ENCODE results near the gene ZC3H13.

Gene ZC3H13

DNA sequence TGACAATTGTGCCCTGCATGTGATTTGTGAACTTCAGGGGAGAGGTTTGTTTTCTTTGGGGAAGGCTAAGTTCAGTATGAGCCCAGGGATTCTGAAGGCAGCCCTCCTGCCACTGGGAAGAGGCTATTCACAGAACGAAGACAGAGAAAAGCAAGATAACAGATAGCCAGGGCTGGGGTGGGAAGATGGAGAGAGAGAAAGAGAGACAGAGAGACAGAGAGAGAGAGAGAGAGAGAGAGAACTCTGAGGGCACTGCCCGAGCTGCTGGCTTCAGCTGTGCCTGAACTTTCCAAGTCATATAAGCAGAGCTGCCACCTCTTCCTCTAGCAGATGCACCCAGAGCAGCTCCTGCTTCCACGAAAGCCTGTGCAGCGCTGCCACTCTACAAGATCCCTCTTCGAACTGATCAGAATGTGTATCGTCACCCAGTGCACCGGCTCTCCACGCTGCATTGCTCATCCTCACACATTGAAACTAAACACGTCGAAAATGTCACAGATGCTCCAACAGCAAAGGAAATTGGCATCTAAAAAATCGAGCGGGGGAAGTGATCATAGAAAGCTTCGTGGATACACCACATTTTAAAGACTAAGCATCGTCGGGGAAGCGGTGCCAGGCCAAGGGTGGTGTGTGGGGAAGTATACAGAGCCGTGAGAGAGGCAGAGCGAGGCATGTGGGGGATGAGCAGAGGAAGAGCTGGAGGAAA is 119.2 kb downstream of the ZC3H13 start:
- DNase-seq (ENCODE audit: low spot score): no peak
- H3K4me3 ChIP-seq: no peak overlapping the region
- H3K27ac ChIP-seq: no peak overlapping the region
- TF ChIP-seq CTCF (IDR thresholded peaks at IDR 0.05): no peak

DNA sequence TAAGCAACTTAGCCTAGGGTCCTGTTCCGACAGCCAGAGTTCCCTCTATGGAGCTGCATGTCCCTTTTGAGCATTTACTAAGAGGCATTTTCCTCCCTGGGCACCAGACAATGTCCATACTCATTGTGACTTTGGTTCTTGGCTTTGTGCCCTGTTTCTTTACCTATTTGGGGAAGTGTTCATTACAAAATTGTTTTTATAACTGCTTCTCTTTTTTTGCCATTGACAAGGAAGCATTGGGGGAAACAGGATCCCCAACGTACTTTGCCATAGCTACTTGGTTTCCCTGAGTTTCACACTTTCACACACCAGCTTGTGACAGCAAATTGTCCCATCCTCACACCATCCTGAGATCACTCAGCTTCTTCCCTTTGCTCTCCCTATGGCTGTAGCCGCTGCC is 119.9 kb downstream of the ZC3H13 start:
- Histone ChIP-seq H3K27ac (no peak overlapping the region), H3K4me3 (no peak overlapping the region)
- no peak for TF ChIP-seq CTCF (IDR thresholded peaks at IDR 0.05)
- no peak for DNase-seq (ENCODE audit: low spot score)

DNA sequence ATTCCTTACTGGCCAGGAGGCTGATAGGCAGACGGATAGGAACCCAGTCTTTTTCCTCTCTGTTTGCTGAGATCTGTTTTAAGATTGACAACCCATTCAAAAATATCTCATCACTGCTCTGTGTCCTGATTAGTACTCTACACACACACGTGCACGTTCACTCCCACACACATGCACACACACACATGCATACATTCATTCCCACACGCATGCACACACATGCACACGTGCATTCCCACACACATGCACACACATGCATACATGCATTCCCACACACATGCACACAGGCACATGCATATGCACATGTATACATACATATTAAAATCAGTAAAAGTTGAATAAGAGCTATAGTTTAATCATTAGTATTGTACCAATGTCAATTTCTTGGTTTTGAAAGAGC is 120.4 kb downstream of the ZC3H13 start:
- Histone ChIP-seq H3K4me3 (no peak overlapping the region), H3K27ac (no peak overlapping the region)
- no peak for DNase-seq (ENCODE audit: low spot score)
- TF ChIP-seq CTCF (IDR thresholded peaks at IDR 0.05): no peak

- Histone ChIP-seq H3K27ac (no peak overlapping the region), H3K4me3 (no peak overlapping the region)
- no peak for DNase-seq (ENCODE audit: low spot score)
- no peak for TF ChIP-seq CTCF (IDR thresholded peaks at IDR 0.05)
These were observed 121.3 kb downstream of the ZC3H13 start for GRCh38 chr13:45931211-45931610.

GRCh38 chr13:45930177-45930576 is 122.4 kb downstream of the ZC3H13 start:
- TF ChIP-seq CTCF (IDR thresholded peaks at IDR 0.05): no peak
- Histone ChIP-seq H3K4me3 (no peak overlapping the region), H3K27ac (no peak overlapping the region)
- DNase-seq (ENCODE audit: low spot score): no peak

DNA sequence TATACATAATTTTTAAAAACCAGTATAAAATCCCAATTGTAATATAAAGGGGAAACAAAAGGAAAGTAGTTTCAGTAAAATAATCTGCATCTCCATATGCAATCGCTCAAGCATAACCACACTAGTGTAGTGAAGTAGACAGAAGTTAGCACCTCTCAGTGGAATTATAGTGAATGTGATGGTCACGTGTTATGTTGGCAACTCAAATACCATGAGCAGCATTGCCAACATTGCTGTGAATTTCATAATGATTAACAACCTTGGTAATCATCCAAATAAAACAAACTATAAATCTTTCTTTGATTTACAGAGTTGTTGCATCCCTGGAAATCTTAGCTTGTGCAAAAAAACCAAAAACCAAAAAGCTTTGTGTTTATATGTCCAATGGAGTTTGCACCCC is 123.7 kb downstream of the ZC3H13 start:
- H3K27ac ChIP-seq: no peak overlapping the region
- H3K4me3 ChIP-seq: no peak overlapping the region
- TF ChIP-seq CTCF (IDR thresholded peaks at IDR 0.05): no peak
- DNase-seq (ENCODE audit: low spot score): no peak

DNA sequence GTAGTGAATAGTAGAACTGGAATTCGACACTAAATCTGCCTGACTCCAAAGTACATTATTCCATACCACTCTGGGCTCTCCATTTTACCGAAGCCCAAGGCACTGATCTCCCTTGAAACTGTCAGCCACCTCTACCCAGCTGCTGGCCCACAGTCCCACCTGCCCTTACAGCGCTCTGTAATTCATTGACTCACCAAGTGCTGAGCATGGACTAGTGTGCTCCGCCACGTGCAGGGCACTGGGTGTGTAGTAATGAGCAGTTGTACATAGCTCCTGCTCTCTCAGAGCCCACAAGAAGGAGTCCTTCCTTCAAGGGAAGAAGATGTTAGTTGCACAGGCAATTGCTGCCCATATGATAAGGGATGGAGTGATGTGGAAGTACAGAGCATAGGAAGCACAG is 124.4 kb downstream of the ZC3H13 start:
- Histone ChIP-seq H3K4me3 (no peak overlapping the region), H3K27ac (no peak overlapping the region)
- no peak for DNase-seq (ENCODE audit: low spot score)
- no peak for TF ChIP-seq CTCF (IDR thresholded peaks at IDR 0.05)
